Skeletal muscle cell (primary cell): Measurements from ENCODE around the gene FZD1.
A peak's percentile ranks its signal among the peaks of the same experiment; 100 is the strongest.
"Not testable (repeated sequence)": the region's sequence is repeated elsewhere in the genome, so short reads cannot be mapped to it uniquely, and the experiment has no call there.

ENCODE experiments used
- DNase-seq: peaks from one replicate; pipeline ENCODE4 v3.0.0-alpha.2; 2010; ENCODE audit warnings: low read depth
- H3K4me3 ChIP-seq: 2 replicates; pipeline ENCODE4 v1.5.1; 2011; ENCODE audit warnings: low read depth, mild to moderate bottlenecking, control low read depth, low read length, moderate library complexity

Gene FZD1

DNA sequence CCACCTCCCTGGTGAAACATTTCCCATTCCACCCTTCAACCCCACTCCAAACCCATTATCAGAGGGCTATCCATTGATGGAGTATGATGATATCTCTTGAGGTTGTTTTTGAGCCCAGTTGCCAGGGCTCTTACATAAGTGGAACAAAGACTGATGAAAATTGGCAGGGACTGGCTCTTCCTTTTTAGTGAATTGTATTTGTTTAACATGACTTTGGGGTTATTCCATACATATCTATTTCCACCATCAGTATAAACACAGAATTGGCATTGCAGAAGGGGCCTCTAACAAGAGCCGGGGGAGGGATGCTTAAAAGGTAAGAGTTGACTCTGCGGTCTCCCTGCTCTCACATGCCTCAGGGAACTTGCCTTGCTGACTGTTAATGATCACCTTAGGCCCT is 28.9 kb downstream of the FZD1 start:
- DNase-seq = no peak

GRCh38 chr7:91293840-91294239 is 29.6 kb downstream of the FZD1 start:
- no peak for DNase-seq

More for the DNA sequence above, 28.9 kb downstream of the FZD1 start:
- H3K4me3 ChIP-seq = no peak overlapping the region

GRCh38 chr7:91294639-91295220 is 30.5 kb downstream of the FZD1 start:
- no peak overlapping the region for H3K4me3 ChIP-seq
- DNase-seq = no peak

More at GRCh38 chr7:91293840-91294239, 29.6 kb downstream of the FZD1 start:
- no peak overlapping the region for H3K4me3 ChIP-seq

GRCh38 chr7:91295576-91295975 is 31.3 kb downstream of the FZD1 start:
- no peak for DNase-seq
- no peak overlapping the region for H3K4me3 ChIP-seq

GRCh38 chr7:91297939-91298338 is 33.7 kb downstream of the FZD1 start:
- no peak for DNase-seq
- H3K4me3 ChIP-seq = no peak overlapping the region

DNA sequence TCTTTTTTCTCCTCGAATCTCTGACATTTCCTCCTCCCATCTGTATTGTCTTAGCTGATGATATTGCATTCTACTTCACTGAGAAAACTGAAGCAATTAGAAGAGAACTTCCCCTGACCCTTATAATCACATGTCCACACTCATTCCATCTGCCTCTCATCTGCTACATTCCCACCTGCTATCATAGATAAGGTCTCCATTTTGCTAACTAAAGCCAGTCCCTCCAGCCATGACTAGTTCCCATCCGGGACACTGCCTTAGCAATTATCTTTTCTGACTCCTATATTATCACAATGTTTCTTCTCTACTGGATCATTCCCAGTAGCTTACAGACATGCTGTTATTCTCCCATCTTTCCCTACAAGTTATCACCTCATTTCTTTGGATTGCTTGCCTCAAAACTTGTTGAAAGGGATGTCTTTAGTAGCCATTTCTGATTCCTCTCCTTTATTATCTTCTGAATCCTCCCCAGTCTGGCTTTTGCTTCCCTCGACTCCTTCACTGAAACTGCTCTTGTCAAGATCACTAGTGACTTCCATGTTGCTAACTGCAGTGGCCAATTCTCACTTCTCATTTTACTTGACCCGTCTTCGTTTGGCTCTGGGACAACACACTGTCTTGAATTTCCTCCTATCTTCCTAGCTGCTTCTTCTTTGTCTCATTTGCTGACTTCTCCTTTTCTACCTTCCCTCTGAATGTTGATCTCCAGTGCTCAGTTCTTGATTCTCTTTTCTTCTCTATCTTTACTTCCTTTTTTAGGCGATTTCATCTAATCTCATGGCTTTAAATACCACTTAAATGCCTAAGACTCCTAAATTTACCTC is 35.9 kb downstream of the FZD1 start:
- no peak overlapping the region for H3K4me3 ChIP-seq
- no peak for DNase-seq

DNA sequence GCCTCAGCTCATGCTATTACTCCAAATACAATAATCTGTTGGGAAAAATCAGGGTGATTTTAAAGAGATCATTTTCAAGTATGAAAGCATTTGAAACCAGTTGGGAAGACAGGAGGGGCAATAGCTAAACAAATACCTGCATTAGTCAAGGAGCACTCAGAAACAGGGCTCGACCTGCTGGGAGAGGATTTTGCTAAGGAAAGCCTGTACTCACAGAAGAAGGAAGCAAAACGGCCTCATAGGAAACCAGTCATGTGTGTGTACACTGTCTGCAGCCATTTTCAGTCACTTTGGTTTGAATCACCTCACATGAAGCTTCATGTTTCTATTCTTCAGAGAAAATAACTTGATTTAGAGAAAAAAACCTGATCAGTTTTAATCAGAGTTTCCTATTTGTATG is 38.6 kb downstream of the FZD1 start:
- H3K4me3 ChIP-seq = no peak overlapping the region
- no peak for DNase-seq

GRCh38 chr7:91306266-91306665 is 42.0 kb downstream of the FZD1 start:
- H3K4me3 ChIP-seq = no peak overlapping the region
- DNase-seq = no peak

GRCh38 chr7:91307467-91307866 is 43.2 kb downstream of the FZD1 start:
- H3K4me3 ChIP-seq = no peak overlapping the region
- DNase-seq = no peak

DNA sequence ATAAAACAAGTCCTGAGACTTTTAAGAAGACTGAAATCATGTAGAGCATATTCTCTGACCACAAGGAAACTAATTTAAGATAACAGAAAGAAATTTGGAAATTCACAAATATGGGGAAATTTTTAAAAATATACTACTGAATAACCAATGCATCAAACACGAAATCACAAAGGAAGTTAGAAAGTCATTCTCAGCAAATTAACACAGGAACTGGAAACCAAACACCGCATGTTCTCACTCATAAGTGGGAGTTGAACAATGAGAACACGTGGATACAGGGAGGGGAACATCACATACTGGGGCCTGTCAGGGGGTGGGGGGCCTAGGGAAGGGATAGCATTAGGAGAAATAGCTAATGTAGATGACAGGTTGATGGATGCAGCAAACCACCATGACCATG is 44.0 kb downstream of the FZD1 start:
- not testable (repeated sequence) for DNase-seq, H3K4me3 ChIP-seq

DNA sequence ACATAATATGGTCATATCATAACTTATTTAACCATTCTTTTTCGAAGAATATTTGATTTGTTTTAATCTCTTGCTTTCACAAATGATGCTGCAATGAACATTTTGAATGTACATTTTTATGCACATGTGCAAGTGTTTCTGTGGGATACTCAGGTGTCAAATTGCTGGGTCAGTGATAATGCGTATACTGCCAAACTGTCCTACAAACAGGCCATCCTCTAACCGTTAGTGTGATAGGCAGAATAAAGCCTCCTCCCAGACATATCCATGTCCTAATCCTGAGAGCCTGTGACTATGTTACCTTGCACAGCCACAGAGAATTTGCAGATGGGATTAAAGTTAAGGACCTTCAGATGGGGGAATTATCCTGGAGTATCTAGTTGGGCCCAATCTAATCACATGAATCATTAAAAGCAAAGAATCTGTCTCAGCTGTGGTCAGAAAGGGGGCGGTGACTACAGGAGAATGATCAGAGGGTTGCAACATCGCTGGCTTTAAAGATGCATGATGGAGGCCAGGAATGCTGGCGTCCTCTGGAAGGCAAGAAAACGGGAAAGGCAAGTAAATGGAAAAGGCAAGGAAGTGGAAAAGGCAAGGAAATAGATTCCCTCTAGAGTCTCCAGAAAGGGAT is 46.7 kb downstream of the FZD1 start:
- DNase-seq = peak; percentile 40
- H3K4me3 ChIP-seq = no peak overlapping the region

GRCh38 chr7:91311839-91312238 is 47.6 kb downstream of the FZD1 start:
- no peak for DNase-seq
- H3K4me3 ChIP-seq = no peak overlapping the region

DNA sequence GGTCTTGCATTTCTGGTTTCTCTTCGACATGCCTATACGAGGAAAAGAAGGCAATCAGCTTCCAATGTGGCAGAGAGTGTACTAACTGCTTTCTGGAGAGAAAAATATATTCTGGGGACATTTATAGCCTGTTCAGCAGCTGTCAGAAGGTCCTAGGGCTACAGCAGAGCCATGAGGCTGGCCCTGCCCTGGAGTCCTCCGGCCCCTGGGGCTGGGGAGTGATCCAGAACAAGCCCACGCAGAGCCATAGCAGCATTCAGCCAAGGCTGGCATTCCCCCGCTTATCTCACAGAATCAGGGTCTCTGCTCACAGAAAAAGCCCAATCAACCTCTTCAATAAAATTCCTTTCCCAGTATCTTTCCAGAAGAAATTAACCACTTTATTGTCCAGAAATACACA is 48.9 kb downstream of the FZD1 start:
- no peak overlapping the region for H3K4me3 ChIP-seq
- no peak for DNase-seq

DNA sequence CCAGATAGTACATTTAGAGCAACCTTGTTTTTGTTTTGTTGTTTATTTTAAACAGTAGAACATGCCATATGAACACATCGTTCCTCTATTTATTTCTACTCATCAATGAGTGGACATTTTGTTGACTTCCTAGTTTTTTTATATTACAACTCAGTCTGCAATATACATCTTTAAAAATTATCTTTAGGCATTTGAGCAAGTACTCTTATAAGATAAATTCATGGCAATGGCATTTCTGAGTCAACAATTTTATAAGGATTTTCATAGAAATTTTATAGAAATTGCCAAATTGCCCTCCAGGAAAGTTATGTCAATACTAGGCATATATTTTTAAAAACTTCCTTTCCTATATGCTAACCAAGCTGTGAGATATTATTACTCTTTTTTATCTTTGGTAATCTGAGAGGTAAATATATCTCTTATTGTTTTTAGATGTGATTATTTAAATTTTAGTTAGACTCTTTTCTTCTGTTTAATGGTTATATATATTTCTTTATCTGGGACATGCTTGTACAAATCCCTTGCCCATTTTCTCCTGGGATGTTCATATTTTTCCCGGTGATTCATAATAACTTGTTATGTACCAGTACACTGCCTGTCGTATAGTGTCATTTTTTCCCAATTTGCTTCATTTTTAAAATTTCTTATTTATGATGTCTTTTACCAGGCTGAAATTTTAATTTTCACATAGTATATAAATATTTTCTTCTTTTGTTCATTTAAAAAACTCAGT is 50.5 kb downstream of the FZD1 start:
- no peak overlapping the region for H3K4me3 ChIP-seq
- no peak for DNase-seq

- DNase-seq = no peak
- no peak overlapping the region for H3K4me3 ChIP-seq
Observed at GRCh38 chr7:91316426-91316825, 52.2 kb downstream of the FZD1 start.

- no peak for DNase-seq
- H3K4me3 ChIP-seq = no peak overlapping the region
Observed at GRCh38 chr7:91319351-91319750, 55.1 kb downstream of the FZD1 start.

DNA sequence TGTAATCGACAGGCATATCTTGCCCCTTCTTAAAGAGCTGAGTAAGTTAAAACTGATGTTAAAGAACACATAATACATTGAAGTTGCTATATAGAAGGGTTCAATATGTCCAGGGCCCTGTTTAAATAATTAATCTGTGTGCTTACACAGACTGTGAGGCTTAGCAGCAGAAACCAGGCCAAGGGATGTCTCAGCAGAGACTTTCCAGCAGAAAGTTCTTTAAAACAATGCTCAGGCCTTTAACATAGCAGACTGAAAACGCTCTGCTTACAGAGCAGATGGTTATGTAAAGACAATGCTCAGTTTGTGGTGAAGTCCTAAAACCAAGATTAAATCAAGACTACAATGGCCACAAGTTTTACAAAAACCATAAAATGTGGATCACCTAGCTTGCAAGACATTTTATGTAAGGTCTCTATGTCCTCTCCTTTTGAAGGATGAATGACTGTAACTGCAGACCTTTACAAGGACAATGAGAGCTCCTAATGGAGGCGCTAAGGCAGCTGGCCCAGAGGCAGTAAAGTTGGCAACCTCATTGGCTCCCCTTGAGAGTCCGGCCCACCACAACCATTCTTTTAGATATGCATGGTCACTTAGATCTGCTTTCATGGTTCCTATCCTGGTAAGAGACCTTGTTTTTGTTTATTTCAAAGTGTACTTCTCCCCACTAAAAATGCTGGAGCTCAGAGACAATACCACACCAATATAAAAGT is 56.3 kb downstream of the FZD1 start:
- no peak for DNase-seq

More for the DNA sequence above, 56.3 kb downstream of the FZD1 start:
- no peak overlapping the region for H3K4me3 ChIP-seq
